Cardiac muscle cell (in vitro differentiated cells and primary cell): ENCODE data around the gene XXYLT1. TPM values are rescaled to one million over a fixed set of nuclear protein-coding genes. Genes with fewer than 3 reads are reported as not detected.
A peak's percentile ranks its signal among the peaks of the same experiment; 100 is the strongest.

ENCODE experiments used
- DNase-seq, 2 donors: peaks; one replicate each; pipeline versions ENCODE4 v3.0.0 to v3.0.0-alpha.2; 2010 to 2017; ENCODE audit warnings: low read depth in 1 of 2, low spot score in 1 of 2
- H3K27ac ChIP-seq: fragments of 200-600 bp; sonication (generic); 2 replicates; pipeline ENCODE4 v1.5.1; 2016
- H3K27me3 ChIP-seq: fragments of 200-600 bp; sonication (generic); 2 replicates; pipeline ENCODE4 v1.6.0; 2016; ENCODE audit warnings: control low read depth
- H3K36me3 ChIP-seq: fragments of 200-600 bp; sonication (generic); 2 replicates; pipeline ENCODE4 v1.5.1; 2016; ENCODE audit warnings: control low read depth
- H3K4me1 ChIP-seq: fragments of 200-600 bp; sonication (generic); 2 replicates; pipeline ENCODE4 v1.8.1; 2017; ENCODE audit warnings: low read depth, mild to moderate bottlenecking, mixed run types
- H3K4me3 ChIP-seq: fragments of 200-600 bp; sonication (generic); 2 replicates; pipeline ENCODE4 v1.5.1; 2016; ENCODE audit warnings: mild to moderate bottlenecking
- H3K9me3 ChIP-seq: fragments of 200-600 bp; sonication (generic); 2 replicates; pipeline ENCODE4 v1.5.1; 2017; ENCODE audit warnings: low read depth, mild to moderate bottlenecking, control low read depth
- polyA plus RNA-seq: library from polyadenylated mRNA; unstranded; fragments of >200 nt; fragmentation: Nextera tagmentation; extraction: Ambion mirVana; gene quantifications from 2 replicates; pipeline ENCODE4 v1.2.1, GENCODE V29; 2016
- total RNA-seq: library from RNA; depleted of rRNA; stranded (reverse); fragments of >200 nt; gene quantifications from 2 replicates; pipeline ENCODE4 v1.2.3, GENCODE V29; 2016
- TF ChIP-seq, protein P1 (sequence below): IDR thresholded peaks from 2 replicates; pipeline ENCODE4 v1.5.1; 2012; ENCODE audit warnings: low read depth, mild to moderate bottlenecking, low read length

The XXYLT1 gene
- total and polyA plus RNA-seq, 2 experiments from 2014 or later: 52.5 to 62.2 TPM

DNA sequence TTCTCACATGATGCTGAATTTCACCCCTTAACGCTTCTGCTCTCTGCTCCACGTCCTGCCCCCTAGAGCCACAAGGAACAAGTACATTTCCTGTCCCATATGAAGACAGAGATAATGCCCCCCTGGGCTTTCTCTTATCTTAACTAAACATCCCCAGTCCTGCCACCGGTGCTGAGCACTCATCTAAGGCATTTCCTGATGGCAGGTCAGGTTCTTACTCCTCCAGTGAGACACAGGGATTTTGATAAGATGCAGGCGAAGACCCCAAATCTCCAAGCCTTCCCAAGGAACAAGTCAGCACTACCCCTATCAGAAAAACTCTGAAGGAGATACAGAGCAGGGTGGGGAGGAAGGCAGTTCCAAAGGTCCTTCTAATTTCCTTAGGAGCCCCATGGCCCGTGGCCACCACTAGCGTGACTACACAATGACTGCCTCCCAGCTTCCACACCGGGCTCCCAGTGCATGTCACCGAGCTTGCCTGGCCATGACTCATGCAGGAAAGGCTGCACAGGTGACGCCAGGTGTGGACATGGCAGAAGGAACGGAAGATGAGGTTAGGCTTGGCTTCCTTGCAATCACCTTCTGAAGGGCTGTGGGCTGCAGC, 152.9 kb downstream of the XXYLT1 start:
- TF ChIP-seq, protein P1, sequence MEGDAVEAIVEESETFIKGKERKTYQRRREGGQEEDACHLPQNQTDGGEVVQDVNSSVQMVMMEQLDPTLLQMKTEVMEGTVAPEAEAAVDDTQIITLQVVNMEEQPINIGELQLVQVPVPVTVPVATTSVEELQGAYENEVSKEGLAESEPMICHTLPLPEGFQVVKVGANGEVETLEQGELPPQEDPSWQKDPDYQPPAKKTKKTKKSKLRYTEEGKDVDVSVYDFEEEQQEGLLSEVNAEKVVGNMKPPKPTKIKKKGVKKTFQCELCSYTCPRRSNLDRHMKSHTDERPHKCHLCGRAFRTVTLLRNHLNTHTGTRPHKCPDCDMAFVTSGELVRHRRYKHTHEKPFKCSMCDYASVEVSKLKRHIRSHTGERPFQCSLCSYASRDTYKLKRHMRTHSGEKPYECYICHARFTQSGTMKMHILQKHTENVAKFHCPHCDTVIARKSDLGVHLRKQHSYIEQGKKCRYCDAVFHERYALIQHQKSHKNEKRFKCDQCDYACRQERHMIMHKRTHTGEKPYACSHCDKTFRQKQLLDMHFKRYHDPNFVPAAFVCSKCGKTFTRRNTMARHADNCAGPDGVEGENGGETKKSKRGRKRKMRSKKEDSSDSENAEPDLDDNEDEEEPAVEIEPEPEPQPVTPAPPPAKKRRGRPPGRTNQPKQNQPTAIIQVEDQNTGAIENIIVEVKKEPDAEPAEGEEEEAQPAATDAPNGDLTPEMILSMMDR: peak; percentile 46
- Histone ChIP-seq H3K9me3 (no peaks in the 10 kb centered on the region), H3K4me1 (peaks cover 34% of the 10 kb centered on the region), H3K27me3 (no peaks in the 10 kb centered on the region), H3K27ac (no peak overlapping the region), H3K4me3 (no peak overlapping the region), H3K36me3 (no peaks in the 10 kb centered on the region)
- peak in 1 of 2 donors; percentile 54 for DNase-seq

DNA sequence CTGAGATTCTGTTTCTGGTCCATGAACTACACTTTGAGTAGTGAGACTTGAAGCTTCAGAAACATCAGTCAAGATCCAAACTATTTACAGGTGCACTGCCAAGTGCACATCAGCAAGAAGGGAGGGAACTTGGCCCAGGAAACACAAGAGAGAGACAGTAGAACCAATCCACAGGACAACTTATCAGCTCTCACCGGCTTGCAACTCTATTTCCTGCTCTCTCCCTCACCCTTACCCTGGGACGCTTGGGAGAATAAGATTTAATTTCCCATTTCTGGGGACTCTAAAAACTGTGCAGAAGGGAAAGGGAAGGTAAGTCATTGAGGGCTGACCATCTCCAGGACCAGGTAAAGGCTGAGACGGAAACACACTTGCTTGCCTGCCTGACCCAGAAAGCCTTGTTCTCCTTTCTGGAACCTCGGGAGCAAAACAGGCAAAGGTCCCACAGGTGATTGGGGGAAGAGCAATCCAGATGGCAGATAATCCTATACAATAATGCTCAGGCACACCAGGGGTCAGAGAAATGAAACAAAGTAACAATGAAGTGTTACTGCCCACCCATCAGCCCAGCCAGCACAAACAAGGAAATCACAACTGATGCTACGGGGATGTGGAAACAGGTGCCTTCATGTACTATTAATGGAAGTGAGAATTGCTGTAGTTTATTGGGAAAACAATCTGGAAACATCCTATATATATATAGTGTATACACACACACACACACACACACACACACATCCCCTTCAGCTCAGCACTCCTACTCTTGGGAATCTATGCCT, 154.4 kb downstream of the XXYLT1 start:
- peaks cover 35% of the 10 kb centered on the region for H3K4me1 ChIP-seq
- no peaks in the 10 kb centered on the region for H3K36me3 ChIP-seq
- H3K9me3 ChIP-seq: no peaks in the 10 kb centered on the region
- TF ChIP-seq, protein P1: no peak
- no peak for DNase-seq
- no peak overlapping the region for H3K27ac ChIP-seq
- H3K27me3 ChIP-seq: no peaks in the 10 kb centered on the region
- H3K4me3 ChIP-seq: no peak overlapping the region

DNA sequence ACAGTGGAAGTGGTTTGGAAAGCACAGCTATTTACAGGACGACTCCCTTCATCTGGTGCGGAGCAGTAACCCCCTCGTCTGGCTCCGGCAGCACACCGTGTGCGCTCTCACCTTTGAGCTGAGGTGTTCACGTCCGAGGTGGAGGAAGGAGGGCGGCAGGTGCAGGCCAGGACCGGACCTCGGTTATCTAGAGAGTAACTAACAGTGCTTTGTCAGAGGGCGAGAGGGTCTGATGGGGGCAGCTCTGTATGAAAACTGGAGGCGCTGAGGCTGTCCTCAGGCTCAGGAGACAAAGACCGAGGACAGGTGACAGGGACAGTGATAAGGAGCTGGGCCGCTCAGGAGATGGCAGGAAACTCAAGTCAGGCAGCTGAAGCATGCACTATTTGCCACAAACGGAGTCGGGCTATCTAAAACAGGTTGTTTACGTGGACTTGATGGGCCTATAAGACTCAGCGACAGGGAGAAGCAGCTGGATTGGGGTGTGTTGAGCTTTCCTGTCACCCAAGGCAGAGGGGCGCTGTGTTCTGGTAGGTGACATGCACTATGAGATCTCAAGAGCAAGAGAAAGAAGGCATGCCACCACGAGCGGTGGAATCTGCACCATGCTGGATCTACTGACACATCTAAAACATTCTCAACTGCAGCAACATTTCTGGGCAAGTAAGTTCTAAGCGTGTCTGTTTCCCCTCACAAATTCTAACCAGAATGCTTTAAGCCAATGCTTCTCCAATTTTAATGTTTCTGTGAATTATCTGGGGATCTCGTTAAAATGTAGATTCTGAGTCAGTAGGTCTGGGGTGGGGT, 155.2 kb downstream of the XXYLT1 start:
- TF ChIP-seq, protein P1: no peak
- H3K4me1 ChIP-seq: peaks cover 43% of the 10 kb centered on the region
- peak overlapping the region; percentile 68 for H3K27ac ChIP-seq
- DNase-seq: no peak
- no peaks in the 10 kb centered on the region for H3K36me3 ChIP-seq
- H3K9me3 ChIP-seq: no peaks in the 10 kb centered on the region
- H3K27me3 ChIP-seq: no peaks in the 10 kb centered on the region
- no peak overlapping the region for H3K4me3 ChIP-seq

DNA sequence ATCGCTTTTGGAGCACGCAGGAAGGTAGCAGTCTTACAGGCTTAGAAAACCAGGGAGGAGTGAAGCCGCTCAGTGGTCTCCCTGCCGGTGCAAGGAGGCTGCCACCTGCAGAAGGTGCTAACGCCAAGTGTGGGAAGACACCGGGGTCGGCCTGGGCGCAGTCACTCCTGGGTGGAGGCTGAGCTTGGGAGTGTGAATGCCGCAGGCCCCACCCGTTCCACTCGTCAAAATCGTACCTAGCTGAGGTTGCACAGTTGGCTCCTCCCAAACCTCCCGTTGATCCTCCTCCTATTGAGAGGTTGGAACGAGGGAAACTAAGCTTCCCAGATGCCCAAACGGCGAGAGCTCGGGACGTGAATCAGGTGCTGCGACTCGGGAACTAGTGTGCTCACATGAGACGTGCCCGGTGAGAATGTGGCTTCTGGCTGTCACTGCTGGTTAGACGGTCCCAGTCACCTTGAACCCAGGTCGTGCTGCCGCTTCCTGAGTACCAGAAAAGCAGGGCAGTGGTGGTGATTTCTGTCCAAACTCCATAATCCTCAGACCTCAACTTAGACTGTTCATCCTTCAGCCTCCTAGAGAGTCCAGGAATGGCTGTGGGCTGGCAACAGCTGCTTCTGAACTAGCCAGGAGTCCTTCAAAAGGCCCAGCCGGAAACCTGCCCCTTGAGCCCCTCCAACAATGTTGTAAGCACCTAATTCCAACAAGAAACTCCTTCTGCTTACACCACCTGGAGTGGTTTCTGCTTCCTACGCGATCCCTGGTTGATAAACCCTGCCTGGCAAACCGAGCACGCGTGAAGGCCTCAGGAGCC, 156.0 kb downstream of the XXYLT1 start:
- TF ChIP-seq, protein P1: no peak
- DNase-seq: no peak
- Histone ChIP-seq H3K4me3 (no peak overlapping the region), H3K27me3 (no peaks in the 10 kb centered on the region), H3K27ac (peak overlapping the region; percentile 68), H3K4me1 (peaks cover 43% of the 10 kb centered on the region), H3K36me3 (no peaks in the 10 kb centered on the region), H3K9me3 (no peaks in the 10 kb centered on the region)
